Measurements from ENCODE around the gene TPGS2.
"Not testable (repeated sequence)": the region's sequence is repeated elsewhere in the genome, so short reads cannot be mapped to it uniquely, and the experiment has no call there.

TPGS2 gene

GRCh38 chr18:36771245-36771644 is 57.6 kb downstream of the TPGS2 start:
- DNase-seq, result no peak

GRCh38 chr18:36770315-36770946 is 58.4 kb downstream of the TPGS2 start:
- DNase-seq, result no peak

DNA sequence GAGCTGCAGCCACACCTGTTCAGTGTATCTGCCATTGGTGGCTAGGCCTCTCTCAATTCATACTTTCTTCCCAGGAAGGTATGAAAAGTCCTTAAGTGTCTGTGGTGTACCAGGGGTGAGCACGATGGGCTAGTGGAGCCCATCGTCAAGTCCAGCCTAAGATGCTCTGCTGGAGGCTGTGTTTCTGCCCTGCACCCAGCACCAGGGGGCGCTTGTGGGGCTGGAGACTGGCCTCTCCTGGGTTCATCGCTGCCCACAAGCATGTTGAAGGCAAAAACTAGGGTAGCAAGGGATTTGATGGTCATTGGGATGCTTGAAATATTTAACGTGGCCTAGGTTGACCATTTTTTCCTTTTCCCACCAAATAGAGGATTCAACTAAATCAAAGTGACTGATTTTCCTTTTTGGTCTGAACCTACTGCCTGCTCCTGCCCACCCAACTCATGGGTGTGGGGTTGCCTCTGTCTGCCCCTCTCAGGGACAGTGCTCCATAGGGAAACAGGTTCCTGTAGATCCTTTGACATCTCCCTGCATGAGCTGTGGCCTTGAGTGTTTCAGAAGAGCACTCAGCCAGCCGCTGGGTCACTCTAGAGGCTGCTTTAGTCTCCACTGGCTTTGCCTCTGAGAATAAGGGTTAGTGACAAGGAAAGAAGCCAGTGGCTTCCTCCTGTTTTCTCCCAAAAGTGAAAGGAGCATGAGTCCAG is 59.0 kb downstream of the TPGS2 start:
- DNase-seq, result no peak

DNA sequence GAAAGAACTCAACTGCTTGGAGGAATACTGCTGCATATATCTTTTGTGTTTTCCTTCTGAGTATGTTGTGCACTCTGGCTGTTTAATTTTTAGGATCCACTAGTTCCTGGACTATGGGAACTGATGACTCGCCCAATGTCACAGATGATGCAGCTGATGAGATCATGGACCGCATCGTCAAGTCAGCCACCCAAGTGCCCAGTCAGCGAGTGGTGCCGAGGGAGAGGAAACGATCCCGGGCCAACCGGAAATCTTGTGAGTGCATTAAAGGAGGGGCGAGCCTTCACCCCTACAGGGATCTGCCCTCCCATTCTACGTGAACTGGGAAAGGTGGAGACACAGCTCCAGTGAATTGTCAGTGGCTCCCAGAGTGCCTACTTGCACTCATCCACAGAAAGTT is 59.6 kb downstream of the TPGS2 start:
- DNase-seq, result no peak

- DNase-seq, result no peak
Measured at GRCh38 chr18:36766836-36767235, 62.0 kb downstream of the TPGS2 start.

- DNase-seq, result not testable (repeated sequence)
Measured at GRCh38 chr18:36762965-36763364, 65.8 kb downstream of the TPGS2 start.

DNA sequence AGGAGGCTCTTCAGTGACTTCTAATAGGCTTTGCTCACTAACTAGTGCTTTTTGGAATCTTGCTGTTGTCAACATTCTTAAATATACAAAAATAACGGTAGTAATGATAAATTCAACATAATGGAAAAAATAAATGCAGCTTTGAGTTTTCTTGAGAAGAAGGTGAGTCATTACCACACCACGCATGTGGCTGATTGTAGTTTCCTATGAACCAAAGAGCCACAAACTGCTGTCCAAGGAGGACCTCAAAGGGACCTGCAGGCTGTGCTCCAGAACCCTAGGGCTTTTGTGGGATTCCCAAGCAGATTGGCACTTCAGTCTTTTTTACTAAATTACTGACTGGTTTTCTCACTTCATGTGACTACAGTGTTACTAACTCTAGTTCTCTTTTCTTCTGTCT is 66.7 kb downstream of the TPGS2 start:
- no peak for DNase-seq

DNA sequence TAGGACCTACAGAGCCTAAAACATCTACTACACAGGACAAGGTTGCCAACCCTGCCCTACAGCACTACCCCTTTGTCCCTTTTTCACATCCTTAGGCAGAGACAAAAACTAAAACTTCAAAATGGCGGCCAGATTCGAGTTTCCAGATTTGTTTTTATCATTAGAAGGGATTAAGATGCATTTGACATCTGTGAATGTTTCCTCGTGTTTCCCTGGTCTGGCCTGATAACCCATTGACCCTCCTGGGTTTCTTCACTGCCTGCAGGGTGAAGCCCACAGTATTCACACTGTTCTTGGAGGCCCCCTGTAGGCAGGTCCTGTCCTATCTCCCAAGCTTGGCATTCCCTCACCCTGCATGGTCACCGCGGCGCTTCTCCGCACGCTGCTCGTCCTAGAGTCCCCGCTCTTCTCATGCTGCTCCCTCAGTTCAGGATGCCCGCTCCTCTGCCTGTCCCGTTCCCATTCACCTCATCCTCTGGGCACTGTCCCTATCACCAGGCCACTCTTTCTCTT is 67.6 kb downstream of the TPGS2 start:
- DNase-seq, result no peak

GRCh38 chr18:36760598-36760997 is 68.2 kb downstream of the TPGS2 start:
- DNase-seq, result no peak

- DNase-seq, result no peak
Measured at GRCh38 chr18:36759167-36759776, 69.5 kb downstream of the TPGS2 start.

DNA sequence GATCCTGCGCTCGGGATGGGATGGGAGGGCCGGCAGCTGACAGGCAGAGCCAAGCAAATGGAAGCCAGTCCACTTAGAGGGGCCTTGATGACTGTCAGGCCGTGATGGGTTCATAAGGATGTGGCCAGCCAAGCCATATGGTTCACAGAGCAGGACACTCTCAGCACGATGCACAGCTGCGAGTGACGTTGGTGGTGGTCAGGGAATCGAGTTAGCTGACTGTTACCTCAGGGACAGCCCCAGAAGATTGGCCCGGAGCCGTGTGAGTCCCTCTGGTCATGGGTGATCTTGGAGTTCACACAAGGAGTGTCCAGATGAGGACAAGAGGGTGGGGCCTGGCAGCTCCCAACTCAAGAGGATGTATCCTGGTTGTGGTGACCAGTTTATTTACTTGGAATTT is 70.2 kb downstream of the TPGS2 start:
- DNase-seq, result no peak

GRCh38 chr18:36757991-36758390 is 70.8 kb downstream of the TPGS2 start:
- no peak for DNase-seq

DNA sequence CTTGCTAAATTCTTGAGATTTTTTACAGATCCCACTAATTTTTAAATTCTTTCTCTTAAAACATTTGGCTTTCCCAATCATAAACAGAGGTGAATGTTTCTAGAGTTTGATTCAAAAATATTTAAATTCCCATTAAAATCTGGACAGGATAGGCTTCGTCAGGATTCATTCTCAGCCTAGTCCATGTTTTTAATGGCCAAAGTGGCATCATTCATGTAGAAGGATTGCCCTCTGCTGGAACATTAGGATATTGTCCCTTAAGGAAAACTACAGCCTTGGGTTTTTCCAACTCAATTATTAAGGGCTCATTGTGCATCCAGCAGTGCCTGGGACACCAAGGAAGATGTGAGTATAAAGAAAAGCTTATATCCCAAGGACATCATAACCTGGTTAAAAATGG is 71.7 kb downstream of the TPGS2 start:
- peak; percentile 49 for DNase-seq

GRCh38 chr18:36756242-36756641 is 72.6 kb downstream of the TPGS2 start:
- peak; percentile 33 for DNase-seq

GRCh38 chr18:36752929-36753865 is 75.6 kb downstream of the TPGS2 start:
- no peak for DNase-seq

DNA sequence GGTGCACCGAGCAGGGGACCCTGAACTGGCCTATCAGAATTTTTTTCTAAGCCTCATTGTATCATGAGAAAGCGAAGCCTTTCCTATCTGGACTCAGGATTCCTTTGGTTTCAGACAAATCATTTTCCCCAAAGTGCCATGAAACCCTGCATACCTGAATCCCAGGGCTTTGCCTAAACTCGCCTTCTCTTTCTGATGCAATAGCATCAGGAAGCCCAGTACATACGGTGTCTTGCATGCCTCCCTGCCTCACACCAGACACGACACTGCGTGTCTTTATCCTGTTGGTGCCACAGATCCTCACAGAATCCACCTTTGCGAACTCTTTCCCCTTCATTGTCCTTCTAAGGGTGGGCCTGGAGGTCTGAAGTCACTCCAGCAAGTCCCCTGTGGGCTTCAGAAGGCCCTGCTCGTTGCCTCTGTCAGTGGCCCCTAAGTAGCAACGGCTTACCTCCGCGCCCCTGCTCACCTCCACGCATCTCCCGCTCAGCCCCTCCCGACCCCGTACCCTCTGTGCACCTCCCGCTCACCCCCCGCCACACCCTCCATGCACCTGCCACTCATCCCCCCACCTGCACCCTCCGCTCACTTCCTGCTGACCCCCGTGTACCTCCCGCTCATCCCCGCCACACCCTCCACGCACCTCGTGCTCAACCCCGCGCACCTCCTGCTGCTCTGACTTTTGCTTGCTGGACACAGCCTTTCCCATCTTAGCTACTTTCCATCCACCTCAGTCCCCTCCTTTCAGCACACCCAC is 83.4 kb downstream of the TPGS2 start:
- no peak for DNase-seq

DNA sequence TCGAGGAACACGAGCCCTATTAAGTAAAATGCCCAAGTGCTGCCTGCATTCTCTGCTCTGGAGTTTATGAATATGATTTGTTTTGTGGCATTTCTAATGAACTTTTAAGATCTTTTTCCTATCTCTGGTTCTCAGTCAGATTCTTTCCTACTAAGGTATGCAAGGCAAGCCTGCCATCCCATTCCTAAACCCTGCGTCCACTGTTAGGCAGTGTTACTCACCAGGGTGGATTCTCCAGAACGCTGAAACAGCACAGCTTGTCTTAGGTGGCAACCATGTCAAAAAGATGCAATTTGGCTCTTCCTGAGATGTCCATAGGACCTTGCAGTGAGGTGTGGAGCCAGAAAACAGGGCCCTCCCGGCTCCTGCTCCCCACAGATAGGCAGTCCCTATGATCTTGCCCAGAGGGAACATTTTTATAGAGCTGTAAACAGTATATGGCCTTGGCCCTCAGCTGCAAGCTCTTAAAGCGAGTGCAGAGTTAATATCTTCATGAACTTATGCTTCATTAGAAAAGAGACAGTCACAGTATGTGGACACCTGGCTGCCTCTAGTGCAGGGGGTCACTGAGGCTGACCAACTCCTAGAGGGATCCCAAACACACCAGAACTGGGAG is 84.4 kb downstream of the TPGS2 start:
- peak; percentile 72 for DNase-seq
